Endothelial cell of umbilical vein (primary cell): Measurements from ENCODE around the gene FAM9B. TPM values are rescaled to one million over a fixed set of nuclear protein-coding genes. Genes with fewer than 3 reads are reported as not detected.

Experiments
- BruUV-seq: library from RNA; stranded (reverse); fragments of 400-500 nt; replicated peaks from 2 replicates; lab custom pipeline; 2021; lab: Mats Ljungman, UMichigan
- CTCF ChIA-PET: fragments of 300-600, 350-600 bp; sonication (Branson Sonifier 250); formaldehyde crosslinking; loops from one replicate; lab custom pipeline; 2021; ENCODE audit warnings: antibody characterized with exemption, inconsistent platforms; lab: Charles Lee
- POLR2A ChIA-PET: fragments of 300-600, 350-600 bp; sonication (Branson Sonifier 250); formaldehyde crosslinking; loops from one replicate; lab custom pipeline; 2021; ENCODE audit warnings: antibody characterized with exemption, inconsistent platforms; lab: Charles Lee
- DNase-seq: peaks from one replicate; pipeline ENCODE4 v3.0.0-alpha.2; 2011; ENCODE audit warnings: low read depth, low spot score
- FAIRE-seq: peaks from 2 replicates; lab custom pipeline; 2011; peaks lifted over from hg19 to GRCh38; lab: Jason Lieb, UNC
- H2AFZ ChIP-seq: 2 replicates; pipeline ENCODE4 v1.6.0; 2012; ENCODE audit warnings: low read depth, low read length, control low read depth, inconsistent platforms
- H3K27ac ChIP-seq: 2 replicates; pipeline ENCODE4 v1.5.1; 2011; ENCODE audit warnings: low read depth, mild to moderate bottlenecking, control low read depth, low read length, moderate library complexity; ENCODE audit not compliant: insufficient read depth
- H3K27me3 ChIP-seq, 2 experiments: 2 replicates each; pipeline versions ENCODE4 v1.6.0 to v1.6.1; 2011; ENCODE audit warnings: low read length in 2 of 2, mixed read lengths in 1 of 2; ENCODE audit not compliant: control insufficient read depth in 2 of 2, insufficient read depth in 2 of 2
- H3K36me3 ChIP-seq, 2 experiments: 2 replicates in 1 of 2; 3 replicates in 1 of 2; pipeline ENCODE4 v1.5.1; 2011; ENCODE audit warnings: low read length in 2 of 2, mild to moderate bottlenecking in 1 of 2, moderate library complexity in 1 of 2; ENCODE audit not compliant: control insufficient read depth in 2 of 2, insufficient read depth in 2 of 2; ENCODE audit errors: extremely low read depth in 1 of 2
- H3K4me1 ChIP-seq: 3 replicates; pipeline ENCODE4 v1.5.1; 2011; ENCODE audit warnings: mild to moderate bottlenecking, low read length; ENCODE audit not compliant: control insufficient read depth, insufficient read depth; ENCODE audit errors: extremely low read depth
- H3K4me2 ChIP-seq: 2 replicates; pipeline ENCODE4 v1.6.1; 2011; ENCODE audit warnings: low read length, control low read depth, mixed read lengths; ENCODE audit not compliant: insufficient read depth
- H3K4me3 ChIP-seq, 3 experiments: fragments of 200-600 bp in 1 of 3; sonication (generic), shearing (Covaris generic) in 1 of 3; replicated peaks in 1 of 3; 2 replicates each; pipeline ENCODE4 v1.5.1; 2011 to 2016; ENCODE audit warnings: control low read depth in 3 of 3, low read length in 3 of 3, mild to moderate bottlenecking in 2 of 3, inconsistent platforms in 1 of 3, low read depth in 1 of 3, moderate library complexity in 1 of 3; ENCODE audit not compliant: insufficient read depth in 1 of 3
- H3K79me2 ChIP-seq: 2 replicates; pipeline ENCODE4 v1.6.0; 2012; ENCODE audit warnings: low read length, inconsistent platforms; ENCODE audit not compliant: control insufficient read depth, insufficient read depth
- H3K9ac ChIP-seq: replicated peaks from 2 replicates; pipeline ENCODE3; 2011; ENCODE audit warnings: low read length, control low read depth; ENCODE audit not compliant: insufficient read depth; ENCODE audit errors: extremely low read depth
- H3K9me1 ChIP-seq: replicated peaks from 3 replicates; pipeline ENCODE4 v1.6.0; 2011; ENCODE audit warnings: mild to moderate bottlenecking, low read length; ENCODE audit not compliant: control insufficient read depth, insufficient read depth; ENCODE audit errors: extremely low read depth
- H3K9me3 ChIP-seq: replicated peaks from 2 replicates; pipeline ENCODE4 v1.5.1; 2012; ENCODE audit warnings: low read length, inconsistent platforms; ENCODE audit not compliant: control insufficient read depth, insufficient read depth
- H4K20me1 ChIP-seq: replicated peaks from 2 replicates; pipeline ENCODE3; 2011; ENCODE audit warnings: mild to moderate bottlenecking, low read length; ENCODE audit not compliant: control insufficient read depth, insufficient read depth; ENCODE audit errors: extremely low read depth
- CTCF ChIP-seq, 2 donors: IDR thresholded peaks; 1 replicate in 1 of 2; 2 replicates in 1 of 2; pipeline ENCODE4 v1.5.1; 2011; ENCODE audit warnings: low read length in 2 of 2, mild to moderate bottlenecking in 2 of 2, moderate library complexity in 2 of 2, control low read depth in 1 of 2, inconsistent platforms in 1 of 2, low read depth in 1 of 2; ENCODE audit not compliant: insufficient read depth in 1 of 2; ENCODE audit errors: extremely low read depth in 1 of 2
- EZH2 ChIP-seq: IDR thresholded peaks from 2 replicates; pipeline ENCODE4 v1.6.1; 2012; ENCODE audit warnings: borderline replicate concordance, low read depth, mild to moderate bottlenecking, moderate library complexity, low read length, inconsistent platforms; ENCODE audit not compliant: severe bottlenecking
- FOS ChIP-seq: IDR thresholded peaks from 2 replicates; pipeline ENCODE4 v1.6.1; 2011; ENCODE audit warnings: mild to moderate bottlenecking, low read length, moderate library complexity, borderline replicate concordance; ENCODE audit not compliant: insufficient read depth
- GATA2 ChIP-seq: IDR thresholded peaks from 2 replicates; pipeline ENCODE4 v1.7.0; 2011; ENCODE audit warnings: low read depth, mild to moderate bottlenecking, moderate library complexity, mixed read lengths, low read length; ENCODE audit not compliant: insufficient read length, insufficient read depth
- JUN ChIP-seq: IDR thresholded peaks from 2 replicates; pipeline ENCODE4 v1.6.1; 2011; ENCODE audit warnings: borderline replicate concordance, low read depth; ENCODE audit not compliant: insufficient read length, insufficient read depth
- MAX ChIP-seq: IDR thresholded peaks from 2 replicates; pipeline ENCODE4 v1.6.1; 2011; ENCODE audit not compliant: insufficient read depth, insufficient read length
- MYC ChIP-seq: IDR thresholded peaks from one replicate; pipeline ENCODE4 v1.6.1; 2011; ENCODE audit warnings: mild to moderate bottlenecking, low read depth, low read length
- POLR2A ChIP-seq: IDR thresholded peaks from 2 replicates; pipeline ENCODE4 v1.6.1; 2012; ENCODE audit warnings: low read depth, mild to moderate bottlenecking, control low read depth, low read length
- POLR2AphosphoS5 ChIP-seq: IDR thresholded peaks from 2 replicates; pipeline ENCODE4 v1.6.1; 2012; ENCODE audit warnings: low read depth, mild to moderate bottlenecking, control low read depth, low read length, moderate library complexity; ENCODE audit not compliant: insufficient read depth
- dilution Hi-C: fragments of 300-500 bp; cut with MboI; formaldehyde crosslinking; loops from one replicate; pipeline ENCODE4 v1.15.0; 2019; ENCODE audit warnings: low sequenced_read_pairs; ENCODE audit not compliant: extremely low pct_ligation_motif_present
- intact Hi-C: fragments of 100-400 bp; cut with micrococcal nuclease; formaldehyde crosslinking; loops from one replicate; pipeline ENCODE4 v1.10.0; 2022
- polyA plus RNA-seq, 4 experiments: library from polyadenylated mRNA; depleted of rRNA in 3 of 4; stranded (reverse) in 3 of 4; unstranded in 1 of 4; fragments of >200 nt; gene quantifications; 2 replicates each; pipeline versions ENCODE4 v1.2.1 to v1.2.3, GENCODE V29; 2011 to 2012; ENCODE audit warnings: missing spikeins in 1 of 4
- total RNA-seq: library from RNA; stranded (reverse); gene quantifications from 2 replicates; pipeline ENCODE4 v1.2.3, GENCODE V29; 2021

FAM9B gene
- total and polyA plus RNA-seq, 2 donors (not counting 3 experiments of a cell fraction or from before 2014, with no cell fraction given): not detected

DNA sequence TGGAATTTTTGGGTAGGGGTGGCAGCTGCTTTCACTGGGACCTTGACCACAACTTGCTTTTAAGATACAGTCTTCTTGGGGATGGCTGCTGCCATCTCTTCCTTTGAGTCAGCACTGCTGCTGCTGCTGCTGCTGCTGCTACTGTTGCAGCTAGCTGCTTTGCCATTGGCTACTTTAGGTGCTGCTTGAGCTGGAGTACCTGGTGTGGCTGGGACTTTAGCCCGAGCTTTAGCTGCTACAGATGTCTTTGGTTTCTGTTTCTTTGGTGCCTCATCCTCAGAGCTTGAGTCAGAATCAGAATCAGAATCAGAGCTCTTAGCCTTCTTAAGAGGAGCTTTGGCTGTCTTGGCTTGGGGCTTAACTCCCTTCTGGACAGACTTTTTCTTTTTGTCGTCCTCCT is 52.2 kb downstream of the FAM9B start:
- Histone ChIP-seq H3K9me1 (no peaks in the 10 kb centered on the region), H3K79me2 (no peaks in the 10 kb centered on the region), H3K4me2 (no peak overlapping the region), H3K9ac (no peak overlapping the region), H3K36me3 (no peaks in the 10 kb centered on the region), H3K27ac (no peak overlapping the region), H3K4me3 (no peak overlapping the region), H2AFZ (no peak overlapping the region), H3K4me1 (no peaks in the 10 kb centered on the region), H3K9me3 (no peaks in the 10 kb centered on the region), H4K20me1 (no peaks in the 10 kb centered on the region), H3K27me3 (no peaks in the 10 kb centered on the region)
- DNase-seq (no peak), FAIRE-seq (no peak)
- TF ChIP-seq CTCF (IDR thresholded peaks at IDR 0.05; ENCODE audit: extremely low read depth in 1 of 2, insufficient read depth in 1 of 2, low read depth in 1 of 2, low read length in 2 of 2) (no peak), POLR2A (no peak), MYC (no peak), MAX (no peak), EZH2 (no peak), POLR2AphosphoS5 (no peak), FOS (no peak), GATA2 (no peak), JUN (no peak)
- dilution Hi-C loops (no loop called here), intact Hi-C loops (no loop called here)
- POLR2A ChIA-PET: no interaction called here
- CTCF ChIA-PET: no interaction called here
- no TSS peak for BruUV-seq
